Skin epidermis (tissue), 12 donors: ENCODE measurements around the gene KIRREL3.

Source experiments
- H3K27ac ChIP-seq, 21 experiments: fragments of 200-600 bp; sonication (generic) in 11 of 21; one replicate each; pipeline ENCODE4 v1.5.0; 2020; ENCODE audit warnings: mild to moderate bottlenecking in 3 of 21, inconsistent platforms in 2 of 21, moderate library complexity in 2 of 21
- H3K4me3 ChIP-seq, 7 experiments: fragments of 200-600 bp; sonication (generic) in 2 of 7; one replicate each; pipeline ENCODE4 v1.5.0; 2020; ENCODE audit warnings: inconsistent platforms in 2 of 7, mild to moderate bottlenecking in 2 of 7, moderate library complexity in 1 of 7

KIRREL3 gene

DNA sequence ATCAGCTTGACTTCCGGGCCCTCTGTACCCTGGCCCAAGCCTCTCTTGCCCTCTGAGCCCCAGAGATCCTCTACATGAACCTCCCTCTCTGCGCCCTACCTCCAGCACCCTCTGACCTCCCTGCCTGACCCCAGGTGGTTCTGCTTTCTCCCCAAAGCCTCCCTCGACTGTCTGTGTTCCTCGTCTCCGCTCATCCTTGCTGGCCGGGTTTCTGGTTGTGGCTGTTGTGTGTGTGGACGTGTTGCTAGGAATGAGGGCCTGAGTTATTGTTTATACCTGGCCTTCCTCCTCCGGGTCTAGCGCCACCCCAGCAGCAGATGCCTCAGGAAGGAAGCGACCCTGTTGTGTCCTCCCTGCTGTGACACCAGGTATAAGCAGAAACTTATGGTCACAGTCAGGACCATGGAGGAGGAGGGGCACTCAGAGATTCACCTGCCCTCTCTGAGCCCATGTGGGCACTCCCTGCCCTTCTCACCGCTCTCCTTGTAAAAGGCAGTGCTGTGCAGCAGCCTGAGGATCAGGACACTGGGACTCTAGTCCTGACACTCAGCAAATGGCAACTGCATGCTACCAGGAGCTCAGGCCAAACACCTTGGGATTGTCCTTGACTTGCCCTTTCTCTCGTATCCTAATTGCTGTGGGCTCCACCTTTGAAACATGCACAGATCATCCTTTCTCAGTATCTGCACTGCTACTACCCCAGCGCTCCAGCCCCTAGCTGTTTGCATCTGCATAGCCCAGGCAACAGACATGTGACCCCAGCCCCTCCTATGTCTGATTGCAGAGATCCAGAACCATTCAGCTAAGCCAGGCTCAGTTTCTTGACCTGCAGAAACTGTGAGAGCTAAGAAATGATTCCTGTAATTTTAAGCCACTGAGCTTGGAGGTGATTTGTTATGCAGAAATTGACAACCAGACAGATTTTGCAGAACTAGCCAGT, 505.0 kb downstream of the KIRREL3 start:
- Histone ChIP-seq H3K4me3 (no peak overlapping the region), H3K27ac (no peak overlapping the region)

DNA sequence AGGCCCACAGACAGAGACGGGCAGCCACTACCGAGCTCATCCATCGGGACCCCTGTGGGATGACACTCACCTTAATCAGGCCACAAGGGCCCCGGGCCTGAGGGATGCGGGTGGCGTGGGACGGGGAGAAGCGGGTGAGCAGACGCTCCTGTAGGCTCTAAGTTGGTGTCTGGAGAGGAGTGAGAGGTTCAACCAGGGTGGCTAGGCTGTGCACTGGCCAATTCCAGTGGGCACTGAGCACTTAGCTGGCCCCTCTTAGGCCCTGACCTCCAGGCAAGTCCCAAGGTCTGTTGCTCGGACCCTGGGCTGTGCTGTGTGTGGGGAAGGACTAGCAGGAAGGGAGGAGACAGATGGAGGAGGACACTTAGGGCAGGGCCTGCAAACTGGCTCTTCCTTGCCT, 505.7 kb downstream of the KIRREL3 start:
- H3K27ac ChIP-seq = no peak overlapping the region
- H3K4me3 ChIP-seq = no peak overlapping the region

DNA sequence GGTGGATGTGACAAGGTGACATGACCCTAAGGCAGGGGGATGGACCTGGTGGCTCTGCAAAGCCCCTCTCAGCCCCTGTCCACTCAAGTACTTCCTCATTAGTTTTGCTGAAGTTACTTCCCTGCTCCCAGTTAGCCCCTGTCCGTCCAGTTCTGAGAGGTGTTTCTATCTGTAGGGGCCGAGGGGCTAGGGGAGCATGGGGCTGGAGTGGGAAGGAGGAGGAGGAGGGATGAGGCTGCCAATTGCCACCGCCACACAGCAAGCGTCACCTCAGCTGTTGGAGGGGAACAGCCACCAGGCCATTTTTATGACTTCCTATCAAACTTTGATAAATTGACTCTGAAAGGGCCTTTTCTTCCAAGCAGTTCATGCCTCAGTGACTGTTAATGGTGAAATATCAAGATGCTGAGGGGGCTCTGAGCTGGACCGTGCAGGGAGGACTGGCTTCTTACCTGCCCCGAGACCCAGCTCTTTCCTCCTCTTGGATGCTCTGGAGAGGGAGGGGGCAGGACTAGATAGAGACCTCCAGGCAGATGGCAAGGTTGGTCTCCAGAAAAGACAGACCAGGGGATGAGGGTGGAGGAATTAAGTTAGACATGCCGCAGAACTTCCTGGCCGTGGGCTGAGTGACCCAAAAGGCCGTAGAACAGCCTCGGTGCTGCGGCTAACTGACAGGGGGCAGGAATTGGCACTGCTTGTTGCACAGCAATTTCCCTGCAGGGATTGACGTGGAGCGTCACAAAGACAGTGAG, 508.1 kb downstream of the KIRREL3 start:
- no peak overlapping the region for H3K27ac ChIP-seq
- no peak overlapping the region for H3K4me3 ChIP-seq

DNA sequence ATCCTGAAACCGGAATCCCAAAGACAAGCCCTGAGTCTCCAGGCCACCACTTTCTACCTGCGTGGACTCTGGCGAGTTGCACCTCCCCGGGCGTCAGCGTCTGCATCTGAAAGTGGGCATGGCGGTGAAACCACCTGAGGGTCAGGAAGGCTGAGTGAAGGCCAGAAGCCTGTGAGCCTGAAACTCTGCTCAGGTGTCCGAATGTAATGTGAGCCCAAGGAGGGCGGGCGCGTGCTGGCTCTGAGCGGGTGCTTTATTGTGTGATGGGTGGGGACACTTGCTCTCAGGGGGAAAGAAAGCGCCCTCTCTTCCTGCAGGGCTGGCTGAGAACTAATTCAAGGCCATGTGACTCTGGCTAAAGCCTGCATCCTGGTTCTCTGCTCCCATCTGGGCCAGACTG, 509.5 kb downstream of the KIRREL3 start:
- no peak overlapping the region for H3K27ac ChIP-seq
- no peak overlapping the region for H3K4me3 ChIP-seq

DNA sequence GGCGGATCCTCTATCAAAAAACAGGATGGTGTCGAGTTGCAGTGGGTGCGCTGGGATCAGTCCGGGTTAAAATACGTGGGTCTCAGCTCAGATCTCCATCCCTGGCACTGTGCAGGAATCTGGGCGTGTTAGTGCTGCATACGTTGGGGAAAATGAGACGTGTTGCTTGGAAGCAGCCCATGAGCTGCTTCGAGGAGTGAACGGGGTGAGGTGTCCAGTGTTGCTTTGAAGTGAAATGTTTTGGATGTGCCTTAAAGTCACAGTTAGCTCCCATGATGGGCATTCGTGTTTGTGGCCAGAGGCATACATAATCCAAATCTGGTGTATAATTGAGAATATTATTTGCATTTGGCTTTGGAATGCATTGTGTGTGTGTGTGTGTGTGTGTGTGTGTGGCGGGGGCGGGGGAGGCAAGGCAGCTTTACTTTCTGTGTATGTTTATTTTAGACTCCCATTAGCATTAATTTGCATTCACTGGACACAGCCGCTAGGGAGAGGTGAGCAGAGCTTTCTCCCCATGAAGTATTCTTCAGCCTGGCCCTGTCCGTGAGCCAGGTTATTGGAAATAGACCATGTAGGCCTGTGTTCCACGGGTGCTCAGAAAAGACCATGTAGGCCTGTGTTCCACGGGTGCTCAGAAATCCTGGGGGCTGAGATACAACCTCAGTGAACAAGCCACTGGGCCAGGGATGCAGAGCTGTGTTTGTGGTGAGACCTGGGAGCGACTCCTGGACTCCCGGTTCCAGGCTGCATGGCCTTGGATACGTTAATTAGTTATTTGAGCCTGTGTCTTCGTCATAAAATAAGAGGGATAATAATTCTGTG, 510.5 kb downstream of the KIRREL3 start:
- Histone ChIP-seq H3K27ac (no peak overlapping the region), H3K4me3 (no peak overlapping the region)

DNA sequence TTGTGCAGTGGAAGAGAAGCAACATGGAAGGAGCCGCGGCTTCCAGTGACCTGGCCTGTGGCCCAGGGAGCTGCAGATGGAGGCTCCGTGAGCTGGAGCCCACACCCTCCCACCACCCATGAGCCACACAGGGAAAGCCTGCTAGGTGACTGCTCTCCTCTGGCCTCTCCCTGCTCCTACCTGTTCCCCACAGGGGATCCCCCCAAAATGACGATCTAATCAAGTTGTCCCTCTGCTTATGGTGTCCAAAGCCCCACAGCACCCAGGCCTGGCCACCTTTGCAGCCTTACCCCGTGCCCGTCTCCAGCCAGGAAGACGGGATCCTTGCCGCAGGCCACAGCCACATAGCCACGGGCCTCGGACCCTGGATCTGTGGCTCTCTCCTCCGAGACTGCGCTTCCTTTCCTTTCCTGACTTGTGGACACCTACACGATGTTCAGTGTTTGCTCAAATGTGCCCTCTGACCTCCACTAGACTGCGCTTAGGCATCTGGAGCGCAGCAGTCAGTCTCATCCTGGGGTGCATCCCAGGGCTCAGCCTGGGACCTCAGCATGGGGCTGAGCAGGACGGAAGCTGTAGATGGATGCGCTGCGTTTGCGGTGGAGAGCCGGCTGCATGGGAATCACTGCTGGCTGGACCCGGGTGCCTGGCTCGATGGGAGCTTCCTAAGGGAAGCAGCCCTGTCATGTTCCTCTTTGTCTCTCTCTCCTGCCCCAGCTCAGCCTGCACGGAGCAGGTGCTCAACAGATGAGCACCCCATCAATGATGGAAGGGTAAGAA, 511.8 kb downstream of the KIRREL3 start:
- Histone ChIP-seq H3K27ac (no peak overlapping the region), H3K4me3 (no peak overlapping the region)

DNA sequence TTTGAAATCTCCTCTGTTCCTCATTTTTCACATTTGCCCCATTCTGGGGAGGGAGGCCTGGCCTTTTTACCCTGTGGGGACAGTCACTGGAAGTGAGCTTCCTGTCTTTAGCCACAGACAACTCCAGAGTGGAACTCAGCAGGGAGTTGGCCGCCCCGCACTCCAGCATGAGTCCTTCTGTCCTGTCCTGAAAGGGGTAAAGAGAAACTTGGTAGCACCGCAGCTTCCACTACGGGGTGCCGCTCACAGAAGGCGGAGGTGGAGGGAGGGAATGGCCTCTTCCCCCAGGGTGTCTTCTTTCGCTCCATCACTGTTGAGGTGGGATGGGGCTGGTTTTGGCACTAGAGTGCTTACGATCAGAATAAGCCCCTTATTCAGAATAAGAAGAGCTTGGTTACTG, 512.9 kb downstream of the KIRREL3 start:
- no peak overlapping the region for H3K27ac ChIP-seq
- H3K4me3 ChIP-seq = no peak overlapping the region

DNA sequence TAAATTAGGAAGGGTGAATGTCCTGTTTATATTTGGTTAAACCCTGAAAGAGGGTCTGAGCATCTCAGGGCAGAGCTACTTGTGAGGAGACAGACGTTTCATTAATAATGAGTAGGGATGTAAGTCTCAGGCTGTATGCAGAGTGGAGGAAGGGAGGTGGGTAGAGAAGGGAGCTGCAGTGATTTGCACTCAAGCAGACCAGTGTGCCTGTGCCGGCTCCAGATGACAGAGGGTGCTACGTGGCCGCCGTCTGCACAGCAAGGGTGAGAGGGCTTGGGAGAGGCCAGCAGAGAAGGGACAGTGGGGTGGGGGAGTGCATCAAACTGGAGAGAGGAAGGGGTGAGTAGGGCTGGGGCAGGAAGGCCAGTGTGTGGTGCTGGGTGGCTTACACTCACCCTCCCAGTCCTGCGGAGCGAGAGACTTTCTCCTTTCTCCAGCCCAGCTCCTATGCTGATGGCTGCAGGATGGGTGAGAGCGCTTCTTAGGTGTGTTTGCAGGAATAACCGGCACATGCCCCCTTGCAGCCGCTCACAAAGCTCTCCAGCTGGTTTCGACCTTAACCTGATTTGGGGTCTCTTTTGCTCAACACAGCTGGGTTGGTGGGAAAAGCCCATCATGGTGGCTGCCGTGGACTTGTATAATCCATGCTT, 514.5 kb downstream of the KIRREL3 start:
- H3K4me3 ChIP-seq = no peak overlapping the region
- no peak overlapping the region for H3K27ac ChIP-seq

DNA sequence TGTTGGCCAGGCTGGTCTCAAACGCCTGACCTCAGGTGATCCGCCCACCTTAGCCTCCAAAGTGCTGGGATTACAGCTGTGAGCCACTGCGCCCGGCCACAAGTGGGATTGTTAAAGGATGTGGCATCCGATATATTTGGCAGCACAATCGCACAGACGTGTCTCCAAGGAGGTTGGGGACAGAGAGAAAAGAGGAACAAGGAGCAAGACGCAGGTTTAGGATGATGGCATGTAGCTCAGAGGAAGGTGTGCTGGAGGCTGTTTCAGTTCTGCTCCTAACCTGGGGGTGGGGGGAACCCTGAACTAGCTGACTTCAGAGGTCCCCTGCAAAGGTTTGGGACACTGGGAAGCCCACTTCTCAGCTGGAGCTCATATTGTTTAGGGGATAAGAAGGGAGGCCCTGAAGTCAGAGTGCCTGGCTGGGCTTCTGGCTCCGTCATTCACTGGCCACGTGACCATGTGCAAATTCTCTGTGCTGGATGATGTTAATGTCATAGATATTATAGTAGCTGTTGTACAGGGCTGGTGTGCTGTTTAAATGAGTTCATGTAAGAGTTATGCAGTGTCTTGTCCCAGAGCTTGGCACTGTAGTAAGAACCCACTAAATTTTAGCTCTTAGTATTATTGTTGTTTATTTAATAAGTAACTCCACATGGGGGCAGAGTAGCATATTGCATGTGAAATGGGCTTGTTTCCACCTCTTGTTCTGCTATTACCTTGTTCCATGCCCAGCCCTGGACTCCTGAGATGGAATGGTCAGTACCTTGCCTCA, 515.4 kb downstream of the KIRREL3 start:
- no peak overlapping the region for H3K4me3 ChIP-seq
- no peak overlapping the region for H3K27ac ChIP-seq

DNA sequence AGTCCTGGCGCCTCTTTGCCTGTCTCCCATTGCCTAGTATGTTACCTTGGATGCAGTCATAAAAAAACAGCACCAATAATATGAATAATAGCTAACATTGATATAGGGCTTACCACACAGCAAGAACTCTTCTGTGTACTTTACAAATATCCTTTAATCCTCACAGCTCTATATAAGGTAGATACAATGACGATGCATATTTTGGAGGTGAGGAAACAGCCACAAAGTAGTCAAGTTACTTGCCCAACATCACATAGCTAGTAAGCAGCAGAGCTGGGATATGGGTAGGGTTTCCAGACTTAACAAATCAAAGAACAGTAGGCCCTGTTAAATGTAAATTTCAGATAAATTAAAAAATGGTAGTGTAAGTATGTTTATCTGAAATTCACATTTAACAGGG, 516.3 kb downstream of the KIRREL3 start:
- H3K27ac ChIP-seq = no peak overlapping the region
- H3K4me3 ChIP-seq = no peak overlapping the region

DNA sequence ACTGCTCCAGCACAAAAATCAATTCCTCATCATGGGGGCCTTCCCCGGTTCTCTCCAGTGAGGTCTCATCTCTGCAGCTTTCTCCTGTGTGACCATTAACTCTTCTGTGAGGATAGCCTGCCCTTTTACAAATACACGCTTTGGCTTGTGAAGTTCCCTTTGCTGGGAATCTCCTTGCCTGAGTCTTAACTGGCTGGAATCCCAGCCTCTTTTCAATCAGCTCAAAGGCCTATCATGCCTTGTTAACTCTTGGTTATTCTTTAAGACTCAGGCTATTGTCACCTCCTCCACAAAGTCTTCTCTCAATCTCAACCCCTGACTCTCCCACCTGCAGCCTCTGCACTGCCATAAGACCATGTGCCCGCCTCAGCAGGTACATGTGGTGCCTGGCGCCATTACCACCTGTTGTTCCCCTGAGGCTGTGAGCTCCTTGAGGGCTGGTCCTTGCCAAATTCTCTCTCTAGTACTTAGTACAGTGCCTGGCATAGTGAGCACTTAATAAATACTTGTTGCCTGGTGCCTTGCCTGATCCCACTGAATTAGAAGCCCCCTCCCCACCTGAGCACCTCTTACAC, 516.9 kb downstream of the KIRREL3 start:
- Histone ChIP-seq H3K4me3 (no peak overlapping the region), H3K27ac (no peak overlapping the region)

DNA sequence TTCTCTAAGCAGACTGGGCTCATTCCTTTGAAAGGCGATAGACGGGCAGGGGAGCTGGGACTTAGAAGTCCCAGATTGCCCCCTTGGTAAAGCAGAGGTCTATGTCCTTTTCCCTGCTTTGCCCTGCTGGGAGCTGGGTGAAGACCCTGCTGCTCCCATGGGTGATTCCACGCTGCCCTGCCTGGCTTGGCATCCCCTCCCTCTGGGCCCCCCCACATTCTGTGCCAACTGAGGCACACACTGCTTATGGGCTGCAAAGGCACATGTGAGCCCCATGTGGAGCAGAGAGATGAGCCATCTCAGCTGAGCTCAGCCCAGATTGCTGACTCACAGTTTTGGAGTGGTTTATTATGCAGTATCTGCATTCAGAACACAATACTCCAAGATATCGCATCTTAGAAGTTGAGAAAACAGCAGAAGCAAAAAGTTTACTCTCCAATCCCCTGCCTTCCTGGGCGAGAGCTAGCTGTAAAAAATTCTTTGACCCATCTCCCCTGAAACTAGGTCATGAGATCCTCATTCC, 517.9 kb downstream of the KIRREL3 start:
- no peak overlapping the region for H3K4me3 ChIP-seq
- H3K27ac ChIP-seq = no peak overlapping the region

DNA sequence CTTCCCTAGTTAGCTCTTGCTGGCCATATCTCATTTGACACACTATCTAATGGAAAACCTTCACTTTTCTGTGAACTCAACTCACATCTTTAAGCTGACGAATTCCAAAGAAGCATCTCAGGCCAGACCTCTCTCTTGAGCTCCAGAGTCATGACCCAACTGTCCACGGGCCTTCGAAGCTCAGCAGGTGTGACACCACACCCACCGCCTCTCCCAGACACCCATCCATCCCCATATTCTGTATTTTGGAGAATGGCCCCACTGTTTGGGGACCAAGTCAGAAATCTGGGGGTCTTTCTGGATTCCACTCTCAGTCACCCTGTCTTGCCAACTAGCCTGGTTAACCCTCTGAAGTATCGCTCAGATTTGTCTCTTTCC, 519.3 kb downstream of the KIRREL3 start:
- Histone ChIP-seq H3K4me3 (no peak overlapping the region), H3K27ac (no peak overlapping the region)

DNA sequence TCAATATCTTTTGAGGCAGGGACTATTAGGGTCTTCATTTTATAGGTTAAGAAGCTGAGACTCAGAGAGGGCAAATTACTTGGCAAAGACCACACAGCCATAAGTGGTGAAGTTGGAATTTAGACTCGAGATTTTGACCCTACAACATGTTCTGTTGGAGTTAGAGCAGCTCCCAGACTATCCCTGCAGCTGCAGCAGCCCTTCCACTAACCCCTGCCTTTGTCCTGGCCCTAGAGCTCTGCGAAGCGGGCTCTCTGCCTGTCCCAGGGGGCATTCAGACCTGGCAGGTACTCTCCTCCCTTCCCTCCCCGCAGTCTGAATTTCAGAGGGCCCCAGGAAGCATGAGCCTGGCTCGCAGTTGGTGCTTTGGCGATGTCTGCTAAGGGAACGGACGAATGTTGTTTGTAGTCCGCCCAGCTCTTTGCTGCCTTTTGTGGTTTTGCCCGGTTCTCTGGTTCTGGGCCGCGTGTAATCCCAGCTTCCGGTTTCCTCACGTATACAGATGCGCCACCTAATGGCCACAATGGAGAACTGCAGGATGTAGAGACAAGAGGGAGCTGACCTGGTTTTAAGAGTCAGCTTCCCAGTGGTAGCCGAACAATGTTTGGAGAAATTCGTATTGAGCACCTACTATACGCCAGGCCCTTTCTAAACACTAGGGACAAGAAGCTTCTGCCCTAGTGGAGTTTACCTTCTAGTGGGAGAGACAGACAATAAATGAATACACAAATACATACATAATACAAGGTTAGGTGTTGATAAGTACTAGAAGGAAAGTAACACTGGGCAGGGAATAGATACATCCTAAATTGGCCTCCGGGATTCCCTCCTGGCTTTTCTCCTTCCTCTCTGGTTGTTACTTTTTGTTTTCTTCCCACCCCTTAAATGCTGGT, 519.9 kb downstream of the KIRREL3 start:
- peak overlapping the region in 1 of 7 experiments; percentile 21 for H3K4me3 ChIP-seq
- H3K27ac ChIP-seq = peak overlapping the region in 16 of 21 experiments; percentile 30 to 82 (median 61)

DNA sequence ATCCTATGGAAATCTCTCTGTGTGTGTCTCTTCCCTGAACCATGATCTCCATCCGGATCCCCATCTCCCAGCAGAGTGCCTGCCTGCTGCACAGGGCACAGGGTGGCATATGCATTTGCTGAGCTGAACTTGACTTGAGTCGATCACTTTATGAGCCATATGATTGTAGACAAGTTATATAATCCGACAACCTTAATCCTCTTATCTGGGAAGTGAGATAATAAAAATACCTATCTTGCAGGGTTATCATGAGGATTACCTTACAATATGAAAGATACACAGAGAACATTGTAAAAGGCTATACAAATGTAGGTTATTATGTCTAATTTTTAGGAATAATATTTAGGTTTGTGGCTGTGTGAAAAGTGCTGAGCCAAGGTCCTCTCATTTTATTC, 520.6 kb downstream of the KIRREL3 start:
- Histone ChIP-seq H3K27ac (peak overlapping the region in 7 of 21 experiments; percentile 53 to 77 (median 63)), H3K4me3 (no peak overlapping the region)

DNA sequence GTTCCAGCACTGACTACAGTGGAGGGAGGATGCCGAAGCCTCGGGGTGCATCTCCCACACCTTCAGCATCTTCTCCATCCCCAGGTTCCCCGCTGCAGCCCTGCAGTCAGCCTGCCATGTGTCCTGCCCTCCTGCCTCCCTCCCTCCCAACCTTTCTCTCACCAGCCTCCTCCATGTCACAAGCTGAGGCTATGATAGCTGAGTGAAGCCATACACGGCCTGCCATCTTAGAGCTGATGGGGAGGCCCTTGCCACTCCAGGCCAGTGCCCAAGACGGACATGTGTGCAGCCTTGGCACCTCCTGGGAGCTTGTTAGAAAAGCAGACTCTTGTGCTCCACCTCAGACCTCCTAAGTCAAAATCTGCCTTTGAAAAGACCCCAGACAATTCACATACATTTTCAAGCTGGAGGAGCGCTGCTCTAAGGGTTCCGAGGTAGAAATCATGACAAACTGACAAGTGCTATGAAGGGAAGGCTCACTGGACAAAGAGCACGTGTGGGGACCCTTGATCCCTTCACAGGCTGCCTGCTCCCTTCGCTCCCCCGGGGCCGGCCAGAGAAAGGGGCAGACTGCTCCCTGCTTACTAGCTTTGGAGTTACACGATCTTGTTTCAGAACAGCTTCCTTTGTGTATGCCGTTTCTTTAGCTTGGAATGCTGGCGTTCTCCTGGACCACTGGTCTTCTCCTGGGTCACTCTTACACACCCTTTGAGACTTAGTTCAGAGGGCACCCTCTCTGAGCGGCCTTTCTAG, 521.2 kb downstream of the KIRREL3 start:
- no peak overlapping the region for H3K27ac ChIP-seq
- no peak overlapping the region for H3K4me3 ChIP-seq
